Amniotic epithelial cell (primary cell): ENCODE data around the gene ZNF316.
A peak's percentile ranks its signal among the peaks of the same experiment; 100 is the strongest.

Experiments
- DNase-seq: peaks from one replicate; pipeline ENCODE4 v3.0.0-alpha.2; 2010; ENCODE audit warnings: low read depth

The ZNF316 gene

DNA sequence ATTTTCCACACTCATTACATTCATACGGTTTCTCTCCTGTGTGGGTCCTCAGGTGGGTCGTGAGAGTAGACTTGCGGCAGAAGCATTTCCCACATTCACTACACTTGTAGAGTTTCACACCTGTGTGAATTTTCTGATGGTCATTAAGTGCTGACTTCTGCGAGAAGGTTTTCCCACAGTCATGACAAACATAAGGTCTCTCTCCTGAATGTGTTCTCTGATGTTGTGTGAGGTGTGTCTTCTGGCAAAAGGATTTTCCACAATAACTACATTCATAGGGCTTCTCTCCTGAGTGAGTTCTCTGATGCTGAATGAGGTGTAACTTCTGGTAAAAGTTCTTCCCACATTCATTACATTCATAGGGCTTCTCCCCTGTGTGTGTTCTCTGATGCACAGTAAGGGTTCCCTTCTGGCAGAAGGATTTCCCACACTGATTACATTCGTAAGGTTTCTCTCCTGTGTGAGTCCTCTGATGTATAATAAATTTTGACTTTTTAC lies 54.5 kb downstream of the ZNF316 start:
- peak; percentile 58 for DNase-seq

DNA sequence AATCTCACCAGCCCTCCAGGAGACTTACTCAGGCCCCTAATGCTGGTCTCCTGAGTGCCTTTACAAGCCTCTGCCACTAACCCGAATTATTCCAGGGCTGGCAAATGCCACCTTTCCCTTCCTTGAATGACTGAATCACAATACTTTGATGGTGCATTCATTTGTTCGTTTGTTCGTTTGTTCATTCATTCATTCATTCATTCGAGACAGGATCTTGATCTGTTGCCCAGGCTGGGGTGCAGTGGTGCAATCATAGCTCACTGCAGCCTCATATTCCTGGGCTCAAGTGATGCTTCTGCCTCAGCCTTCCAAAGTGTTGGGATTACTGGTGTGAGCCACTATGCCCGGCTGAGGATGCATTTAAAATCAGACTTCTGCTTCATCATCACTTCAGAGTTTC lies 63.7 kb downstream of the ZNF316 start:
- DNase-seq: no peak

DNA sequence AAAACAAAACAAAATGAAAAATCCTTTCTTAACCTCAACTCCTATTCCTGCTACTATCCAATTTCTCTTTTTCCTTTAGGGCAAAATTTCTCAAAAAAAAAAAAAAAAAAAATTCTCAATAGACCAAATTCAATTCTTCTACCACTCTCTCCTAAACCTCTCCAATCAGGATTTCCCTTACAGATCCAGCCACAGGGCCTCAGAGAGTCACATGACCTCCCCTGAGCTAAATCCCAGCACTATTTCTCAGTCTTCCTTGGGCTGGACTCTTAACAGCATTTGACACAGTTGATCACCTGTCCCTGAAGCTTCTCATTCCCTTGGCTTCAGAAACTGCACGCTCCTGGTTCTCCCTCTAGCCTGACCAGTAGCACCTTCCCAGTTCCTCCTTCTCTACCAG lies 64.7 kb downstream of the ZNF316 start:
- no peak for DNase-seq
